Neural progenitor cell (in vitro differentiated cells): ENCODE data around the gene SHROOM3. TPM values are rescaled to one million over a fixed set of nuclear protein-coding genes. Genes with fewer than 3 reads are reported as not detected.
A peak's percentile ranks its signal among the peaks of the same experiment; 100 is the strongest.

Experiments used
- DNase-seq: peaks from one replicate; pipeline ENCODE4 v3.0.0-alpha.2; 2016; ENCODE audit warnings: low spot score
- H2AFZ ChIP-seq: fragments of 200-600 bp; sonication (generic); replicated peaks from 2 replicates; pipeline ENCODE4 v1.6.1; 2016; ENCODE audit warnings: antibody characterized with exemption
- H3F3A ChIP-seq: fragments of 200-600 bp; sonication (generic); 2 replicates; pipeline ENCODE4 v1.6.1; 2016; ENCODE audit warnings: antibody characterized with exemption, low read depth
- H3K27ac ChIP-seq: fragments of 200-600 bp; sonication (generic); 2 replicates; pipeline ENCODE4 v1.5.1; 2016; ENCODE audit warnings: mild to moderate bottlenecking
- H3K27me3 ChIP-seq: fragments of 200-600 bp; sonication (generic); 2 replicates; pipeline ENCODE4 v1.6.1; 2016; ENCODE audit warnings: mild to moderate bottlenecking, moderate library complexity
- H3K36me3 ChIP-seq: fragments of 200-600 bp; sonication (generic); 2 replicates; pipeline ENCODE4 v1.5.1; 2016
- H3K4me1 ChIP-seq: fragments of 200-600 bp; sonication (generic); 2 replicates; pipeline ENCODE4 v1.6.1; 2016; ENCODE audit warnings: mixed run types
- H3K4me2 ChIP-seq: fragments of 200-600 bp; sonication (generic); 2 replicates; pipeline ENCODE4 v1.6.1; 2016
- H3K4me3 ChIP-seq: fragments of 200-600 bp; sonication (generic); 2 replicates; pipeline ENCODE4 v1.5.1; 2016
- H3K79me2 ChIP-seq: fragments of 200-600 bp; sonication (generic); 2 replicates; pipeline ENCODE4 v1.6.1; 2016; ENCODE audit warnings: low read depth
- H3K9ac ChIP-seq: fragments of 200-600 bp; sonication (generic); 2 replicates; pipeline ENCODE4 v1.6.1; 2016
- H3K9me3 ChIP-seq: fragments of 200-600 bp; sonication (generic); 2 replicates; pipeline ENCODE4 v1.5.1; 2016; ENCODE audit warnings: low read depth
- H4K20me1 ChIP-seq: fragments of 200-600 bp; sonication (generic); 2 replicates; pipeline ENCODE4 v1.6.1; 2016; ENCODE audit warnings: low read depth
- H3K27ac Mint-ChIP-seq: 3 replicates; pipeline ENCODE4 v1.8.0; 2021; ENCODE audit warnings: mixed read lengths
- H3K27me3 Mint-ChIP-seq: 2 replicates; pipeline ENCODE4 v1.8.0; 2022; ENCODE audit warnings: low read depth, mild to moderate bottlenecking, inconsistent platforms, moderate library complexity, mixed read lengths; ENCODE audit not compliant: insufficient read depth
- H3K36me3 Mint-ChIP-seq: 3 replicates; pipeline ENCODE4 v1.8.0; 2021; ENCODE audit warnings: mixed read lengths
- H3K4me1 Mint-ChIP-seq: 3 replicates; pipeline ENCODE4 v1.8.0; 2021; ENCODE audit warnings: mixed read lengths
- H3K4me3 Mint-ChIP-seq: 3 replicates; pipeline ENCODE4 v1.8.0; 2021; ENCODE audit warnings: mild to moderate bottlenecking, moderate library complexity, mixed read lengths
- H3K9me3 Mint-ChIP-seq: 3 replicates; pipeline ENCODE4 v1.8.0; 2020; ENCODE audit warnings: mixed read lengths
- EZH2 ChIP-seq: fragments of 200-600 bp; sonication (generic); IDR thresholded peaks from 2 replicates; pipeline ENCODE4 v1.6.1; 2017; ENCODE audit warnings: antibody characterized with exemption, mild to moderate bottlenecking, moderate library complexity
- EZH2phosphoT487 ChIP-seq: fragments of 200-600 bp; sonication (generic); IDR thresholded peaks from 2 replicates; pipeline ENCODE4 v1.6.1; 2017; ENCODE audit warnings: antibody characterized with exemption
- total RNA-seq: library from RNA; depleted of rRNA; stranded (reverse); fragments of >200 nt; gene quantifications from 2 replicates; pipeline ENCODE4 v1.2.3, GENCODE V29; 2015; ENCODE audit warnings: low replicate concordance
- TF ChIP-seq, protein P1 (sequence below): fragments of 200-600 bp; sonication (generic); IDR thresholded peaks from 2 replicates; pipeline ENCODE4 v1.5.1; 2017; ENCODE audit warnings: antibody characterized with exemption, mild to moderate bottlenecking

The SHROOM3 gene
- total RNA-seq, 1 donor from 2014 or later = 36.6 TPM

DNA sequence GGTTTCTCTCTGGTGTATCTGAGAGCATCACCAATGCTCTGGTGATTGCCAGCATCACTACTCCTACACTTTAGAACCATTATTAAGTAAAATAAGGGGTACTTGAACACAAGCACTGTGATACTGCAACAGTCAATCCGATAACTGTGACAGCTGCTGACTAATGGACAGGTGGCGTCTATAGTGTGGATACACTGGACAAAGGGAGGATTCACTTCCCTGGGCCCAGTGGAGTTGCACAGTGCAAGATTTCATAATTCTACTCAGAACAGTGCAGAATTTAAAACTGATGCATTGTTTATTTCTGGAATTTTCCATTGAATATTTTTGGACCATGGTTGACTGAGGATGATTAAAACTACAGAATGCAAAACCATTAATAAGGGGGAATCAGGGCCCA, 97.8 kb downstream of the SHROOM3 start:
- peaks cover 26% of the 10 kb centered on the region for H3K36me3 Mint-ChIP-seq
- peaks cover 9% of the 10 kb centered on the region for H3K4me1 Mint-ChIP-seq
- H3K27ac ChIP-seq = no peak overlapping the region
- no peaks in the 10 kb centered on the region for H3F3A ChIP-seq
- H3K4me3 ChIP-seq = no peak overlapping the region
- no peak overlapping the region for H3K9ac ChIP-seq
- no peaks in the 10 kb centered on the region for H3K27me3 Mint-ChIP-seq
- H3K36me3 ChIP-seq = no peaks in the 10 kb centered on the region
- no peaks in the 10 kb centered on the region for H3K9me3 Mint-ChIP-seq
- no peak overlapping the region for H2AFZ ChIP-seq
- no peaks in the 10 kb centered on the region for H3K9me3 ChIP-seq
- no peak overlapping the region for H3K4me2 ChIP-seq
- peaks cover 39% of the 10 kb centered on the region for H4K20me1 ChIP-seq
- H3K79me2 ChIP-seq = peaks cover 36% of the 10 kb centered on the region
- H3K4me3 Mint-ChIP-seq = no peak overlapping the region
- TF ChIP-seq EZH2 = no peak
- no peak for TF ChIP-seq EZH2phosphoT487
- TF ChIP-seq, protein P1, sequence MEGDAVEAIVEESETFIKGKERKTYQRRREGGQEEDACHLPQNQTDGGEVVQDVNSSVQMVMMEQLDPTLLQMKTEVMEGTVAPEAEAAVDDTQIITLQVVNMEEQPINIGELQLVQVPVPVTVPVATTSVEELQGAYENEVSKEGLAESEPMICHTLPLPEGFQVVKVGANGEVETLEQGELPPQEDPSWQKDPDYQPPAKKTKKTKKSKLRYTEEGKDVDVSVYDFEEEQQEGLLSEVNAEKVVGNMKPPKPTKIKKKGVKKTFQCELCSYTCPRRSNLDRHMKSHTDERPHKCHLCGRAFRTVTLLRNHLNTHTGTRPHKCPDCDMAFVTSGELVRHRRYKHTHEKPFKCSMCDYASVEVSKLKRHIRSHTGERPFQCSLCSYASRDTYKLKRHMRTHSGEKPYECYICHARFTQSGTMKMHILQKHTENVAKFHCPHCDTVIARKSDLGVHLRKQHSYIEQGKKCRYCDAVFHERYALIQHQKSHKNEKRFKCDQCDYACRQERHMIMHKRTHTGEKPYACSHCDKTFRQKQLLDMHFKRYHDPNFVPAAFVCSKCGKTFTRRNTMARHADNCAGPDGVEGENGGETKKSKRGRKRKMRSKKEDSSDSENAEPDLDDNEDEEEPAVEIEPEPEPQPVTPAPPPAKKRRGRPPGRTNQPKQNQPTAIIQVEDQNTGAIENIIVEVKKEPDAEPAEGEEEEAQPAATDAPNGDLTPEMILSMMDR = no peak
- no peak overlapping the region for H3K27ac Mint-ChIP-seq
- peaks cover 8% of the 10 kb centered on the region for H3K4me1 ChIP-seq
- no peak for DNase-seq
- H3K27me3 ChIP-seq = no peaks in the 10 kb centered on the region

DNA sequence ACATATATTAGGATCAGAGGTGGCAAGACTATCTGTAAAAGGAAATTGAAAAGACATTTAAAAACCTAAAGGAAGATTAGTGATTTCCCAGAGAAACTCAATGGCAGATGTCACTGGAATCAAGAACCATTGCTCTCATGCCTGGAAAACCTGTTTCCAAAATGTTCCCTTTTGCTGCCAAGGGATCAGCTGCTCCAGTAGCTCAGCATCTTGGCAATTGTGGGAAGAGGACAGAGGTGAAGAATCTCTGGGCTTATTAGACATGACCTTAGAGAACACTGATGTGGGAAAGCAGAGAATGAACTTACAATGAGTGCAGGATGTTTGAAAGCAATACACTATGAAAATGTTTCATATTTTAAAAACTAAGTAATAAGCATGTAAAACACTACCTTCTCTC, 98.3 kb downstream of the SHROOM3 start:
- H3K36me3 Mint-ChIP-seq = peaks cover 30% of the 10 kb centered on the region
- peaks cover 8% of the 10 kb centered on the region for H3K4me1 ChIP-seq
- no peak overlapping the region for H3K4me3 ChIP-seq
- H3K9ac ChIP-seq = no peak overlapping the region
- H2AFZ ChIP-seq = no peak overlapping the region
- no peaks in the 10 kb centered on the region for H3K27me3 ChIP-seq
- no peak overlapping the region for H3K27ac Mint-ChIP-seq
- peaks cover 32% of the 10 kb centered on the region for H3K79me2 ChIP-seq
- H4K20me1 ChIP-seq = peaks cover 39% of the 10 kb centered on the region
- no peaks in the 10 kb centered on the region for H3K9me3 ChIP-seq
- H3K4me1 Mint-ChIP-seq = peaks cover 9% of the 10 kb centered on the region
- no peaks in the 10 kb centered on the region for H3K36me3 ChIP-seq
- H3K9me3 Mint-ChIP-seq = no peaks in the 10 kb centered on the region
- no peak for DNase-seq
- TF ChIP-seq, protein P1 = no peak
- TF ChIP-seq EZH2 (no peak), EZH2phosphoT487 (no peak)
- no peak overlapping the region for H3K4me2 ChIP-seq
- H3K27me3 Mint-ChIP-seq = no peaks in the 10 kb centered on the region
- H3F3A ChIP-seq = no peaks in the 10 kb centered on the region
- no peak overlapping the region for H3K27ac ChIP-seq
- H3K4me3 Mint-ChIP-seq = no peak overlapping the region

DNA sequence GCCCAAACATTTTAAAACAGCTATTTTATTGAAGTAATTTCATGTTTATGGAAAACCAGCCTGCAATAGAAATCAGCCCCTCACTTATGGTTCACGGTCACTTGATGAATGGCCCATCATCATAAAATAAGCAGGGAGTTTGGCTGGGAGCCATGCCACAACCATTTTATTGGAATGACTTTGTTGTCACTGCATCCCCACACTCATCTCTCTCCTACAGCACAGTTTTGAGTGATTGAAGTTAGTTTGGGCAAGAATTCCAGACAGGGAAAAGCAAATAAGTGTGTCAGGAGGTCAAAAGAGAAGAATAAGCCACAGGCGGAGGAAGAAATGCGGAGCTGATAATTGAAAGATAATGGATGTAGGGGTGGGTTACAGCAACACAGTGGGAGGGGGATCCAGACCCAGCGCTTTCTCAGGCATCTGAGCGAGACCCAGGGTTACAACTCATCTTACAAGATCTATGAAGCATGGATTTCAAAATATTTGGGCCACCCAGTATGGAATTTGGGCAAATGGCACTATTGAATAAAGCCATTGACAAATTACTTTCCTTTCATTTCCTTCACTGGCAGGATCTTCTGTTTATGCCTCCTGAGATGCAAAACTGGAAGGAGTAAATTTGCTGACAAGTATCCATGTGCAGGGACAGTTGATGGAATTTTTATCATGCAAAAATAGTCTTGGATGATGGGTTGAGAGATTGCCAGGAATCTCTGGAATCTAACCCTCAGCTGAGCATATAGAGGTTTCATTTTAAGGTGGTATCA, 100.8 kb downstream of the SHROOM3 start:
- DNase-seq = no peak
- Histone ChIP-seq H3K9ac (no peak overlapping the region), H4K20me1 (peaks cover 48% of the 10 kb centered on the region), H3K27me3 (no peaks in the 10 kb centered on the region), H3K27ac (no peak overlapping the region), H3K4me2 (peak overlapping the region; percentile 37), H3K36me3 (no peaks in the 10 kb centered on the region), H3K4me3 (no peak overlapping the region), H2AFZ (no peak overlapping the region), H3F3A (peaks cover 10% of the 10 kb centered on the region), H3K4me1 (peaks cover 15% of the 10 kb centered on the region), H3K79me2 (peaks cover 29% of the 10 kb centered on the region), H3K9me3 (no peaks in the 10 kb centered on the region)
- Mint-ChIP-seq H3K9me3 (no peaks in the 10 kb centered on the region), H3K4me3 (no peak overlapping the region), H3K36me3 (peaks cover 20% of the 10 kb centered on the region), H3K27me3 (peaks cover 2% of the 10 kb centered on the region), H3K4me1 (peaks cover 26% of the 10 kb centered on the region), H3K27ac (no peak overlapping the region)
- TF ChIP-seq EZH2 = no peak
- TF ChIP-seq, protein P1 = no peak
- no peak for TF ChIP-seq EZH2phosphoT487
